ENCODE data around the gene DPYD.

The DPYD gene

DNA sequence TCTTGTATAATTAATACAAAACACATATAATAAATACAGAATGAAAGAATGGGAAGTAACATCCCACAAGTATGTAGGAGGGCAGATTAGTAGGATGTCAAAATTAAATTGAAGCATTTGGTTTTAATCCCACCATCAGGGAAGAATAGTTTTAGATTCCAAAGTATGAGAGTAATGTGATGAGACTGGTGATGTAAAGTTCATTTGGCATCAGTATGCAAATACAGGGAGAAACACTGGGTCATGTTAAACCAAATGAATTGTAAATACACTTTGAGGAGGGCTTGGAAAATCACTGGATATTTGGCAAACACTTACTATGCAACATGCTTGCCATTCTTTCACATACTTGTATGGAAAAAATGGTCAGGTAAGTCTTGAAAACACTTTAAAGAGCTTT, 358.8 kb downstream of the DPYD start:
- no peaks in the 10 kb centered on the region for H3K9me3 ChIP-seq (ENCODE audit: insufficient read depth, low read length)
- no peak overlapping the region for H3K9ac ChIP-seq (ENCODE audit: low read length)
- H3K79me2 ChIP-seq (ENCODE audit: insufficient read depth, low read length): no peaks in the 10 kb centered on the region
- H4K20me1 ChIP-seq (ENCODE audit: low read depth, low read length): no peaks in the 10 kb centered on the region
- no peaks in the 10 kb centered on the region for H3K9me2 ChIP-seq (replicated peaks; ENCODE audit: insufficient read depth, low read length)
- H3K27me3 ChIP-seq (ENCODE audit: low read length): no peaks in the 10 kb centered on the region
- TF ChIP-seq EZH2phosphoT487 (conservative IDR thresholded peaks at IDR 0.05; ENCODE audit: low read length): no peak
- TF ChIP-seq, protein P1, sequence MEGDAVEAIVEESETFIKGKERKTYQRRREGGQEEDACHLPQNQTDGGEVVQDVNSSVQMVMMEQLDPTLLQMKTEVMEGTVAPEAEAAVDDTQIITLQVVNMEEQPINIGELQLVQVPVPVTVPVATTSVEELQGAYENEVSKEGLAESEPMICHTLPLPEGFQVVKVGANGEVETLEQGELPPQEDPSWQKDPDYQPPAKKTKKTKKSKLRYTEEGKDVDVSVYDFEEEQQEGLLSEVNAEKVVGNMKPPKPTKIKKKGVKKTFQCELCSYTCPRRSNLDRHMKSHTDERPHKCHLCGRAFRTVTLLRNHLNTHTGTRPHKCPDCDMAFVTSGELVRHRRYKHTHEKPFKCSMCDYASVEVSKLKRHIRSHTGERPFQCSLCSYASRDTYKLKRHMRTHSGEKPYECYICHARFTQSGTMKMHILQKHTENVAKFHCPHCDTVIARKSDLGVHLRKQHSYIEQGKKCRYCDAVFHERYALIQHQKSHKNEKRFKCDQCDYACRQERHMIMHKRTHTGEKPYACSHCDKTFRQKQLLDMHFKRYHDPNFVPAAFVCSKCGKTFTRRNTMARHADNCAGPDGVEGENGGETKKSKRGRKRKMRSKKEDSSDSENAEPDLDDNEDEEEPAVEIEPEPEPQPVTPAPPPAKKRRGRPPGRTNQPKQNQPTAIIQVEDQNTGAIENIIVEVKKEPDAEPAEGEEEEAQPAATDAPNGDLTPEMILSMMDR (IDR thresholded peaks at IDR 0.05; ENCODE audit: insufficient read depth, low read length, poor library complexity, severe bottlenecking): no peak
- no peaks in the 10 kb centered on the region for H3F3A ChIP-seq (ENCODE audit: insufficient read depth)
- H3K36me3 ChIP-seq (ENCODE audit: low read length): no peaks in the 10 kb centered on the region
- H3K4me2 ChIP-seq (ENCODE audit: low read depth, low read length, poor library complexity, severe bottlenecking): no peak overlapping the region
- H3K27ac ChIP-seq (ENCODE audit: low read depth, low read length): no peak overlapping the region
- H3K4me3 ChIP-seq (ENCODE audit: insufficient read depth, low read length, poor library complexity, severe bottlenecking): no peak overlapping the region
- no peak overlapping the region for H2AFZ ChIP-seq (ENCODE audit: low read depth, low read length, severe bottlenecking)

- Histone ChIP-seq H2AFZ (ENCODE audit: low read depth, low read length, severe bottlenecking) (no peak overlapping the region), H3K9me2 (replicated peaks; ENCODE audit: insufficient read depth, low read length) (no peaks in the 10 kb centered on the region)
These were observed 360.1 kb downstream of the DPYD start for GRCh38 chr1:97560714-97561113.

GRCh38 chr1:97553971-97554370, 366.9 kb downstream of the DPYD start:
- no peaks in the 10 kb centered on the region for H3F3A ChIP-seq (ENCODE audit: insufficient read depth)
- H3K4me2 ChIP-seq (ENCODE audit: low read depth, low read length, poor library complexity, severe bottlenecking): no peak overlapping the region
- TF ChIP-seq EZH2phosphoT487 (conservative IDR thresholded peaks at IDR 0.05; ENCODE audit: low read length): no peak
- TF ChIP-seq, protein P1 (IDR thresholded peaks at IDR 0.05; ENCODE audit: insufficient read depth, low read length, poor library complexity, severe bottlenecking): no peak
- H3K4me3 ChIP-seq (ENCODE audit: insufficient read depth, low read length, poor library complexity, severe bottlenecking): no peak overlapping the region
- no peaks in the 10 kb centered on the region for H3K27me3 ChIP-seq (ENCODE audit: low read length)
- H3K27ac ChIP-seq (ENCODE audit: low read depth, low read length): no peak overlapping the region
- no peaks in the 10 kb centered on the region for H3K9me2 ChIP-seq (replicated peaks; ENCODE audit: insufficient read depth, low read length)
- H4K20me1 ChIP-seq (ENCODE audit: low read depth, low read length): no peaks in the 10 kb centered on the region
- no peaks in the 10 kb centered on the region for H3K9me3 ChIP-seq (ENCODE audit: insufficient read depth, low read length)
- H2AFZ ChIP-seq (ENCODE audit: low read depth, low read length, severe bottlenecking): no peak overlapping the region
- H3K79me2 ChIP-seq (ENCODE audit: insufficient read depth, low read length): no peaks in the 10 kb centered on the region
- H3K36me3 ChIP-seq (ENCODE audit: low read length): no peaks in the 10 kb centered on the region
- H3K9ac ChIP-seq (ENCODE audit: low read length): no peak overlapping the region

More at GRCh38 chr1:97560714-97561113, 360.1 kb downstream of the DPYD start:
- TF ChIP-seq EZH2phosphoT487 (conservative IDR thresholded peaks at IDR 0.05; ENCODE audit: low read length): no peak
- TF ChIP-seq, protein P1 (IDR thresholded peaks at IDR 0.05; ENCODE audit: insufficient read depth, low read length, poor library complexity, severe bottlenecking): no peak
- H3K27ac ChIP-seq (ENCODE audit: low read depth, low read length): no peak overlapping the region
- H3K79me2 ChIP-seq (ENCODE audit: insufficient read depth, low read length): no peaks in the 10 kb centered on the region
- H3K27me3 ChIP-seq (ENCODE audit: low read length): no peaks in the 10 kb centered on the region
- no peak overlapping the region for H3K4me3 ChIP-seq (ENCODE audit: insufficient read depth, low read length, poor library complexity, severe bottlenecking)
- H3K36me3 ChIP-seq (ENCODE audit: low read length): no peaks in the 10 kb centered on the region
- H3F3A ChIP-seq (ENCODE audit: insufficient read depth): no peaks in the 10 kb centered on the region
- no peaks in the 10 kb centered on the region for H4K20me1 ChIP-seq (ENCODE audit: low read depth, low read length)
- H3K4me2 ChIP-seq (ENCODE audit: low read depth, low read length, poor library complexity, severe bottlenecking): no peak overlapping the region
- H3K9ac ChIP-seq (ENCODE audit: low read length): no peak overlapping the region
- no peaks in the 10 kb centered on the region for H3K9me3 ChIP-seq (ENCODE audit: insufficient read depth, low read length)

Measured in SU-DHL-6 (cell line).